Activated CD8-positive, alpha-beta memory T cell treated with anti-CD3 and anti-CD28 coated beads for 24 hours (primary cell): ENCODE measurements around the gene LAMA3.

ENCODE experiments used
- DNase-seq: peaks from one replicate; pipeline ENCODE4 v3.0.0-alpha.2; 2020

LAMA3 gene

GRCh38 chr18:23784832-23785245, 95.6 kb downstream of the LAMA3 start:
- no peak for DNase-seq

GRCh38 chr18:23793051-23793450, 103.8 kb downstream of the LAMA3 start:
- DNase-seq: no peak

- DNase-seq: no peak
These were observed 105.0 kb downstream of the LAMA3 start for GRCh38 chr18:23793985-23794867.

GRCh38 chr18:23798249-23798648, 109.0 kb downstream of the LAMA3 start:
- no peak for DNase-seq

GRCh38 chr18:23798824-23799223, 109.6 kb downstream of the LAMA3 start:
- no peak for DNase-seq

- no peak for DNase-seq
These were observed 110.3 kb downstream of the LAMA3 start for GRCh38 chr18:23799540-23799939.

- DNase-seq: no peak
These were observed 111.6 kb downstream of the LAMA3 start for GRCh38 chr18:23800902-23801301.

- no peak for DNase-seq
These were observed 113.6 kb downstream of the LAMA3 start for GRCh38 chr18:23802817-23803216.

- no peak for DNase-seq
These were observed 114.5 kb downstream of the LAMA3 start for GRCh38 chr18:23803755-23804154.

GRCh38 chr18:23805898-23806297, 116.6 kb downstream of the LAMA3 start:
- DNase-seq: no peak

GRCh38 chr18:23809415-23809814, 120.2 kb downstream of the LAMA3 start:
- no peak for DNase-seq

- peak; percentile 62 for DNase-seq
These were observed 121.1 kb downstream of the LAMA3 start for GRCh38 chr18:23810396-23810795.

- DNase-seq: no peak
These were observed 121.9 kb downstream of the LAMA3 start for GRCh38 chr18:23811176-23811575.

- DNase-seq: no peak
These were observed 123.5 kb downstream of the LAMA3 start for GRCh38 chr18:23812546-23813440.

GRCh38 chr18:23814991-23815614, 125.8 kb downstream of the LAMA3 start:
- DNase-seq: no peak

- no peak for DNase-seq
These were observed 126.8 kb downstream of the LAMA3 start for GRCh38 chr18:23816021-23816420.

GRCh38 chr18:23816740-23817139, 127.5 kb downstream of the LAMA3 start:
- DNase-seq: no peak

GRCh38 chr18:23819001-23819400, 129.7 kb downstream of the LAMA3 start:
- no peak for DNase-seq

GRCh38 chr18:23822590-23823385, 133.5 kb downstream of the LAMA3 start:
- no peak for DNase-seq

- no peak for DNase-seq
These were observed 135.0 kb downstream of the LAMA3 start for GRCh38 chr18:23824240-23824639.

- DNase-seq: no peak
These were observed 135.4 kb downstream of the LAMA3 start for GRCh38 chr18:23824669-23825068.

- DNase-seq: no peak
These were observed 136.2 kb downstream of the LAMA3 start for GRCh38 chr18:23825496-23825895.
